Activated CD8-positive, alpha-beta memory T cell treated with anti-CD3 and anti-CD28 coated beads for 1 hour (primary cell): Measurements from ENCODE around the gene AP1S1.
"Not testable (repeated sequence)": the region's sequence is repeated elsewhere in the genome, so short reads cannot be mapped to it uniquely, and the experiment has no call there.

Source experiments
- DNase-seq, 2 donors: peaks; one replicate each; pipeline ENCODE4 v3.0.0-alpha.2; 2020; ENCODE audit warnings: low read depth in 1 of 2; ENCODE audit errors: extremely low read depth in 1 of 2

Gene AP1S1

DNA sequence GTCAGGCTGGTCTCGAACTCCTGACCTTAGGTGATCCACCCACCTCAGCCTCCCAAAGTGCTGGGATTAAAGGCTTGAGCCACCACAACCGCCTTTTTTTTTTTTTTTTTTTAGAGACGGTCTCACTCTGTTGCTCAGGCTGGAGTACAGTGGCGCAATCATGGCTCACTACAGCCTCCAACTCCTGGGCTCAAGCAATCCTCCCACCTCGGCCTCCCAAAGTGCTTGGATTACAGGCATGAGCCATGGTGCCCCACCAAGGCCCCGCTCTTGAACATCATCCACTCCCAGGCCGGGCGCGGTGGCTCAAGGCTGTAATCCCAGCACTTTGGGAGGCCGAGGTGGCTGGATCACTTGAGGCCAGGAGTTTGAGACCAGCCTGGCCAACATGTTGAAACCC, 45.2 kb downstream of the AP1S1 start:
- DNase-seq: not testable (repeated sequence)

DNA sequence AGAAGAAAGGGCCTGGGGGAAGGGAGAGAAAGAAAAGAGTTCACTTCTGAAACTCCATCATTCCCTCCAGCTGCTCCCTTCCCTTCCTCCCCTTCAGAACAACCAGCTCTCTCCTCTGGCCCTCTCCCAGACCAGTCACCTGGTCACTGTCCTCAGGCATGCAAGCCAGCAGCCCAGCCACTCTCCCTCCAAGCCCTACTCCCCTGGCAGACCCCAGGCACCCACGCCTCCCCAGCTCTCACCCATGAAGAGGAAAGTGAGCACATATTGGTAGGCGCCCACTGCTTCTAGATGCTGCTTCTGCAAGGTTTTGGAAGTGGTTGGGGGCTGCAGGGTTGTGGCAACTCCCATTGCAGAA, 46.2 kb downstream of the AP1S1 start:
- no peak for DNase-seq

DNA sequence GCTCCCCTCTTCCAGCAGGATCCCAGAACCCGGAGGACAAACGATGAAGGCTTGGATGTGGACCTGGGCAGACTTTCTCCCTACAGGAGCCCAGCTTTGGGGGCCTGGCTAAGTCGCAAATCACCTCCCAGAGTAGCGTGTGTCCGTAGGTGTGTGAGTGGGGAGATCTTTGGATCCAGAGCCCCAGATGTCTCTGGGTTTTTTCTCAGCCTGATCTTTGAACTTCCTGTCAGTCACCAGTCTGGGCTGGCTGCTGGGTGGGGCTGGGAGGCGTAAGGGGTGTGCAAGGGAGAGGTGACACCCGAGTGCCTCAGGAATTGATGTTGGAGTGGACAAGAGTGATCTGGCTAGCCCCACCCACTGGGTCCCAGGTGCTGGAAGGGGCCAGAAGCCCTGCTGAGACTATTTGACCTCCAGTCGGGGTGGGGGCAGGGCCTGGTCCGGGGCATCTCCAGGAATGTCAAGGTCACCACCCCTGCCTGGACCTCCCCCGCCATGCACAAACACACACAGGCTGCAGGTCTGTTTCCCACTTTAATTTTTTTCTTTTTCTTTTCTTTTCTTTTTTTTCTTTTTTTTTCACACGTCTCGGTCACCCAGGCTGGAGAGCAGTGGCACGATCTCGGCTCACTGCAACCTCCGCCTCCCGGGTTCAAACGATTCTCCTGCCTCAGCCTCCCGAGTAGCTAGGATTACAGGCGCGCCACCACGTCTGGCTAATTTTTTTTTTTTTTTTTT, 46.8 kb downstream of the AP1S1 start, which contains the start of gene MOGAT3:
TSS of gene MOGAT3 (minus strand) at position 175 of the 738 bp plus-strand sequence. CDS start 182 bp downstream, outside the sequence.
- no peak for DNase-seq

DNA sequence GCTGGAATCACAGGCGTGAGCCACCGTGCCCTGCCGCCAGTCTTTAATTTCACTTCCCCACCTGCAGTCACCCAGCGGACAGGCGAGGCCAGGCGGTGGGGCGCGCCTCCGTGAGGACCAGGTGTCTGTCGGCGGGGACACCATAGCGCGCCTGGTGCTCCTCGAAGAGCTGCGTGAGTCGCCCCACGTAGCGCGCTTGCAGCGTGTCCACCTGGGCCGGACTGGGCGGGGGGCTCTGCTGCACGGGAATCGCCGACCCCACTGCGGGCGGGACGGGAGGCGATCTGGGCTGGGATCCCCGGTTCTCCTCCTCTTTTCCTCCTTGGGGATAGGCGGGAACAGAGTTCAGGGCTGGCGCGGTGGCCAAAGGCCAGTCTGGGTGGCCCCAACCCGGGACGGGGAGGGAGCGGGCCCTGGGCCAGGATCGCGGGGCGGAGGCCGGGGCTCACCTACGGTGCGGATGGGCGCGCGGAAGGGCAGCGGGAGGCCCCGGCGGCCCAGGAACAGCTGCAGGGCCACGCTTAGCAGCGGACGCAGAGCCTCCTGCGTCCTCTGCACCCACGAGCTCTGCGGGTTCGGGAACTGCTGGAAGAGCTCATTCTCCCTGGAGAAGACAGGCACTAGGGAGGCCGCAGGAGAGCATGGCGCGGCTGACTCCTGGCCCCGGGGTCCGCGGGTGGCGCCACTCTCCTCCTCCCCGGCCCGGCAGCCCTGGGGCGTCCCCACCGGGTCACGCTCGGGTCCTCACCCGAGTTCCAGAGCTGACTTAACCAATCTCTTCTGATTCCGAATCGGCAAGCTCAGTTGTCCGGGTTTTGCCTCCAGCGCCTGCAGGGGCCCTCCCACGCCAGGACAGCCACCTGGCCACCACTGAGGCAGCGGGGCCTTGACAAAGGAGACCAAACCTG, 47.7 kb downstream of the AP1S1 start:
- DNase-seq: no peak

DNA sequence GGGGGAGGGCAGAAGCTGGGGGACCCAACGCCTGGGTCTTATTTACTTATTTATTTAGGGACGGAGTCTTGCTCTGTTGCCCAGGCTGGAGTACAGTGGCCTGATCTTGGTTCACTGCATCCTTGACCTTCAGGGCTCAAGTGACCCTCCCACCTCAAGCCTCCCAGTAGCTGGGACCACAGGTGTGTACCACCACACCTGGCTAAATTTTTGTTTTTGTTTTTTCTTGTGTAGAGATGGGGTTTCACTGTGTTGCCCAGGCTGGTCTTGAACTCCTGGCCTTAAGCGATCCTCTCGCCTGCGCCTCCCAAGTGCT, 48.3 kb downstream of the AP1S1 start:
- no peak for DNase-seq

DNA sequence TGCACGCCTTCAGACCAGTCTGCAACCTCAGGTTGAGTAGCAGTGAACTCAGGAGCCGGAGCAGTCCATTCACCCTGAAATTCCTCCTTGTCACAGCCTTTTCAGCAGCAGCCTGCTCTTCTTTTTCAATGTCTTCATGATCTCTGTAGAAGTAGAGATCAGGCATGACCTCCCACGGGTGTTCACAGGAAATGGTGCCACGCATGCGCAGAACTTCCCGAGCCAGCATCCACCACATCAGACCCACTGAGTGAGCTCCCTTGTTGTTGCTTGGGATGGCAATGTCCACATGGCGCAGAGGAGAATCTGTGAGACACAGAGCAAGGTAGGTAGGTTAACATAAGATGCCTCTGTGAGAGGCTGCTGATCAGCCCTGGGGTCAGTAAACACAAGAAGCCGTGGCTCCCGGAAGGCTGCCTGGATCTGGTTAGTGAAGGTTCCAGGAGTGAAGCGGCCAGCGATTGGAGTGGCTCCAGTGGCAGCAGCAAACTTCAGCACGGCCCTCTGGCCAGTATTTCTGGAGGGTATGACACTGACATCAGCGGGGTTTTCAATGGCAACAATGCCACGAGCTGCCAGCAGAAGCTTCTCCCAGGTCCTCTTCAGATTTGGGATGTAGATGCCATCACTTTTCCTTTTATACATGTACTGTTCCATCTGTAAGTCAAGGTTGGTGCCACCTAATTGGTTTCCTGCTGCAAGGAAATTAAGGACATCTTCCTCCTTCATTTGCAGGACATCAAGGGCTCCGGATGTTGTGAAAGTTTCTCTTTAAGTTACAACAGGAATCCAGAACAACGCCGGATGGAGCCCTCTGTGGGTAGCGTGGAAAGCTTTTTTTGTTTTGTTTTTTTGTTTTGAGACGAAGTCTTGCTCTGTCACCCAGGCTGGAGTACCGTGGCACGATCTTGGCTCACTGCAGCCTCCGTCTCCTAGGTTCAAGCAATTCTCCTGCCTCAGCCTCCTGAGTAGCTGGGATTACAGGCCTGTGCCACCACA, 49.8 kb downstream of the AP1S1 start:
- DNase-seq: not testable (repeated sequence)

DNA sequence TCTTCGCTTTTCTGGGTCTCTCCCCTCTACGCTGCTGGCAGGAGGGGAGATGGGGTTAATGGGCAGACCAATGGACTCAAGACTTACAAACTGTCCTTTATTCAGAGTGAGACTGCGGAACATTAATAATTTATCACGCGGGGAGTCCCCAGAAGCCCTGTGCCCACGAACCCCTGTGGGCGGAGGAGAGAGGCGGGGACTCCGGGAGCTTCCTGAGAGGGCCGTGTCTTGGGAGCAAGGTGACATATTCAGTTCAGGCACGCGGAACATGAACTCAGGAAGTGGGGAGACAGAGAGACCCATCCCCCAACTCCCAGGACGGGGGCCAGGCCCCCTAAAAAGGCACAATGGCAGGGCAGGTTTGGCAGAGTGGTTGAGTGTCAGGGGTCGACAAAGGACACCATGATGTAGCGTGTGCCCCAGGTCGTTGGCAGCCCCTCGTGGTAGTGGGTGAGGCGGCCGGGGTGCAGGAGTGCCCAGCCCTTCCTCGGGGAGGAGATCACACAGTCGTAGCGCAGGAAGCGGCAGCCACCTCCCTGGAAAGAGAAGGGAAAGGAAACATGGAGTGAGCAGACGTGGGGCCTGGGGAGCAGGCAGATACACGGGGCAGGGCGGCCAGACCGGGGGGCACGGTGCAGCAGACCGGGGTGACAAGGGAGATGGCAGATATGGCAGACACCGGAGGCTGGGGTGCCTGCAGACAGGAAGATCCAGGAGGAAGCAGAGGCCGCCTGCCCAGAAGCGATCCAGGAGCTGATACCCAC, 51.8 kb downstream of the AP1S1 start:
- no peak for DNase-seq

DNA sequence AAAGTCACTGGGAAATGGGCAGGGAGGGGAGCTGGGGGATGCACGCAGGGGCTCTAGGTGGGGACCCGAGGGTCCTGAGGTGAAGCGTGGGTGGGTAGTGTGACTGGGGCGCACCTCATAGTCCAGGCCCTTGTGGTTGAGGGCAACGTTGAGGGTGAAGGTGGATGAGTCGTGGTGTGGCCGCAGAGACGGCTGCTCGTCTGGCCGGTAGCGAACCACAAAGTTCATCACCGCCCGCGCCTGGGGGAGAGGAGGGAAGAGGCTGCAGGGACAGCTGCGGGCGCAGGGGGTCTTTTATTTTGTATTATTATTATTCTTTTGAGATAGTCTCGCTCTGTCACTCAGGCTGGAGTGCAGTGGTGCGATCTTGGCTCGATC, 52.4 kb downstream of the AP1S1 start:
- no peak for DNase-seq

DNA sequence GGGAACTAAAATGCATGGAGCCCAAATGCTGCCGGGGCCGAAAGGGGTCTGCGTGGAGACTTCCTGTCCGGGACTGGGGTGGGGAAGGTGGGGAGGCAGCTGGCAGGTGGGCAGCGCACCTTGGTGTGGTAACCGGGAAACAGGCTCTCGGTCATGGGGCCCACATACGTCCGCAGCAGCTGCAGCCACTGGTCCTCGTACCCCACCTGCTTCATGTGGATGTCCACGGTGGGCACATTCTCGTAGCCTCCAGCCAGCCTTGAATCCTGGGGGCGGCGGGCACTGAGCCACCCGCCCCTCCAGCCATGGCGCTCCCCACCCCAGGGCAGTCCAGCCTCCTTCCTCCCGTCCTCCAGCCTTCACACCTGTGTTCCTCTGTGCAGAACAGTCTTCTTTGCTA, 53.2 kb downstream of the AP1S1 start:
- DNase-seq: no peak

DNA sequence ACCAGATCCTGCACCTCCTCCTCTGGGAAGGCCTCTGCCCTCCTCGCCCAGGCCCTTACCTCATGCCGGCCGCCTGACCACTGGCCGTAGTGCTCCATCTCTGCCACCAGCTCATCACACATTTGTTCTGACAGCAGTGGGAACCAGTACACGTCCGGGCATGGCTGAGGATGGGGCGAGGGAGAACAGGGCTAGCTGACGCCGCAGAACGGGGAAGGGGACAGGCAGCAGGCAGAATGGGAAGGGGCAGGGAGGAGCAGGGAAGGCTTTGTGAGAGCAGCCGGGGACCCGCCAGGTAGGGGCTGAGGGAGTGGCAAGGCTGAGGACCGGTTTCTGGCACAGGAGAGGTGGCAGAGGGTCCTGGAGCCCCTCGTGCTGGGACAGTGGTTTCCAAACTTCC, 54.5 kb downstream of the AP1S1 start:
- no peak for DNase-seq

DNA sequence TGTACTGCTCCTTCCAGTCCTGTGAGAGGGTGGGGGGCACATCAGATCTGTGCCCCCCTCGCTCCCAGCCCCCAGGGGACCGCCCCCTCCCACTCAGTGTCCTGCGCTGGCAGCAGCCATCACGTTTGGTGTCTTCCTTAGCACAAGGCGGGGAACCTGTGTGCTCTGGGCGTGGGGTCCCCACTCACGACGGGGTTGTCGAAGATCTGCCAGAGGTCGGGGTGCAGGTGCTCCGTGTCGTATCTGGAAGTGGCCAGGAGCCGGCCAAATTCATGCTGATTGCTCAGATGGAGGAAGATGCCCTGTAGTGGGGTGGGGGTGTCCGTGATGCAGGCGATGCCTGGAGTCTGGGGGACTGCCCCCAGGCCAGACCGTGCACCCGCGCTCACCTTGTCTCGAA, 55.9 kb downstream of the AP1S1 start:
- no peak for DNase-seq
